Neuron (in vitro differentiated cells): Measurements from ENCODE around the gene ITPKC.
"Not testable (repeated sequence)": the region's sequence is repeated elsewhere in the genome, so short reads cannot be mapped to it uniquely, and the experiment has no call there.

Experiments
- H2AFZ ChIP-seq: one replicate; pipeline ENCODE4 v1.6.1; 2013; ENCODE audit warnings: low read depth, mild to moderate bottlenecking, inconsistent platforms, low read length, moderate library complexity
- H3K27me3 ChIP-seq: one replicate; pipeline ENCODE4 v1.6.1; 2013; ENCODE audit warnings: low read length; ENCODE audit not compliant: insufficient read depth
- H3K36me3 ChIP-seq: one replicate; pipeline ENCODE4 v1.6.1; 2013; ENCODE audit warnings: low read length; ENCODE audit not compliant: insufficient read depth
- H3K4me1 ChIP-seq: one replicate; pipeline ENCODE4 v1.6.1; 2013; ENCODE audit warnings: low read length; ENCODE audit not compliant: insufficient read depth
- H3K4me3 ChIP-seq: 2 replicates; pipeline ENCODE4 v1.5.1; 2013; ENCODE audit warnings: mild to moderate bottlenecking, low read length, moderate library complexity
- H3K9me3 ChIP-seq: one replicate; pipeline ENCODE4 v1.6.1; 2013; ENCODE audit warnings: low read length

Gene ITPKC

GRCh38 chr19:40759352-40759751 lies 42.4 kb downstream of the ITPKC start:
- Histone ChIP-seq H3K9me3 (no peaks in the 10 kb centered on the region), H3K4me3 (no peak overlapping the region), H3K4me1 (peaks cover 1% of the 10 kb centered on the region), H3K36me3 (peaks cover 89% of the 10 kb centered on the region), H3K27me3 (no peaks in the 10 kb centered on the region), H2AFZ (no peak overlapping the region)

- Histone ChIP-seq H3K36me3 (peaks cover 78% of the 10 kb centered on the region), H2AFZ (no peak overlapping the region), H3K9me3 (no peaks in the 10 kb centered on the region), H3K27me3 (no peaks in the 10 kb centered on the region), H3K4me1 (no peaks in the 10 kb centered on the region), H3K4me3 (no peak overlapping the region)
These were observed 46.0 kb downstream of the ITPKC start for GRCh38 chr19:40762754-40763470.

GRCh38 chr19:40763526-40763925 lies 46.6 kb downstream of the ITPKC start:
- Histone ChIP-seq H3K27me3 (no peaks in the 10 kb centered on the region), H2AFZ (no peak overlapping the region), H3K4me3 (no peak overlapping the region), H3K4me1 (no peaks in the 10 kb centered on the region), H3K9me3 (no peaks in the 10 kb centered on the region), H3K36me3 (peaks cover 73% of the 10 kb centered on the region)

DNA sequence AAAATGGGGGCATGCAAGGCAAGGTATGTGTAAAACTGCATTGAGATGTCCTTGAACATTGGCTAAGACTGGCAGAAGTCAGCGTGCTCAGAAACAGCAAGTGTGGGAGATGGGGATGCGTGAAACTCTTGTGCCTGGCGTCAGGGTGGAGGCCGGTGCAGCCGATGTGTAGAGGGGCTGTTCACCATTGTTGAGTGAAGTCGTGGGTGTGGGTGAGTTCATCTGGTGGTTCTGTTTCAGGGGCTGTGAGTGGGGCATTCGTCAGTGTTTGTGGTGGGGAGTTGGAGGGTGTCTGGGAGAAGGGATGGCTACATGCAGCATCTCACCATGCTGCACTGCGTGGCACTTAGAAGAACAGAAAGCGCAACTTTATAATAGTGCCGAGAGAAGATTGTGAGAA lies 47.1 kb downstream of the ITPKC start:
- no peaks in the 10 kb centered on the region for H3K27me3 ChIP-seq
- H3K36me3 ChIP-seq: peaks cover 77% of the 10 kb centered on the region
- no peaks in the 10 kb centered on the region for H3K9me3 ChIP-seq
- no peaks in the 10 kb centered on the region for H3K4me1 ChIP-seq
- H3K4me3 ChIP-seq: no peak overlapping the region
- no peak overlapping the region for H2AFZ ChIP-seq

DNA sequence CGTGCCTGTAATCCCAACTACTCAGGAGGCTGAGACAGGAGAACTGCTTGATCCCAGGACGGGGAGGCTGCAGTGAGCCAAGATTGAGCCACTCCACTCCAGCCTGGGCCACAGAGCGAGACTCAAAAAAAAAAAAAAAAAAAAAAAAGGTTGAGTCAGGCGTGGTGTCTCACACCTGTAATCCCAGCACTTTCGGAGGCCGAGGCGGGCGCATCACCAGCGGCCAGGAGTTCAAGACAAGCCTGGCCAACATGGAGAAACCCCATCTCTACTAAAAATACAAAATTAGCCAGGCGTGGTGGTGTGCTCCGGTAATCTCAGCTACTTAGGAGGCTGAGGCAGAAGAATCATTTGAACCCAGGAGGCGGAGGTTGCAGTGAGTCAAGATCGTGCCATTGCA lies 49.5 kb downstream of the ITPKC start:
- not testable (repeated sequence) for H3K4me3 ChIP-seq, H3K4me1 ChIP-seq, H2AFZ ChIP-seq, H3K9me3 ChIP-seq, H3K27me3 ChIP-seq
- H3K36me3 ChIP-seq: peaks cover 57% of the 10 kb centered on the region

DNA sequence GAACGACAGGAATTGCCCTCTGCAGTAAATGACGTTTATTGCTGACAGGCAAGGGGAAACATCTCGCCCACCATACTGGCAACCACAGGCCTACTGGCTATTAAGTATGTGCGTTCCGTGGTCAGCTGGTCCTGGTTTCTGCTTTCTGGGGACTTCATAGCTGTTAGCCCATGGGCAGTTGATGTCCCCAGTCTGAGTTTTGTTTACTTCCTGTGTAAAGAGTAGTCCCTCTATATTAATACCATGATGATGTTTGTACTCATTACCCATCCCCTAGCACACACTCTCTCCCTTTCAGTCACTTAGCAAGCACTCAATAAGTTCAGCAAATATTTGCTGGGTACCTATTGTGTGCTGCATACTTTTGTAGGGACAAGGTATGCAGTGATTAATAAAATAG lies 52.0 kb downstream of the ITPKC start:
- Histone ChIP-seq H3K4me1 (no peaks in the 10 kb centered on the region), H3K27me3 (no peaks in the 10 kb centered on the region), H3K36me3 (peaks cover 33% of the 10 kb centered on the region), H3K9me3 (no peaks in the 10 kb centered on the region), H2AFZ (no peak overlapping the region), H3K4me3 (no peak overlapping the region)

GRCh38 chr19:40771101-40771862 lies 54.4 kb downstream of the ITPKC start:
- not testable (repeated sequence) for H2AFZ ChIP-seq, H3K9me3 ChIP-seq, H3K4me1 ChIP-seq, H3K27me3 ChIP-seq, H3K4me3 ChIP-seq, H3K36me3 ChIP-seq

DNA sequence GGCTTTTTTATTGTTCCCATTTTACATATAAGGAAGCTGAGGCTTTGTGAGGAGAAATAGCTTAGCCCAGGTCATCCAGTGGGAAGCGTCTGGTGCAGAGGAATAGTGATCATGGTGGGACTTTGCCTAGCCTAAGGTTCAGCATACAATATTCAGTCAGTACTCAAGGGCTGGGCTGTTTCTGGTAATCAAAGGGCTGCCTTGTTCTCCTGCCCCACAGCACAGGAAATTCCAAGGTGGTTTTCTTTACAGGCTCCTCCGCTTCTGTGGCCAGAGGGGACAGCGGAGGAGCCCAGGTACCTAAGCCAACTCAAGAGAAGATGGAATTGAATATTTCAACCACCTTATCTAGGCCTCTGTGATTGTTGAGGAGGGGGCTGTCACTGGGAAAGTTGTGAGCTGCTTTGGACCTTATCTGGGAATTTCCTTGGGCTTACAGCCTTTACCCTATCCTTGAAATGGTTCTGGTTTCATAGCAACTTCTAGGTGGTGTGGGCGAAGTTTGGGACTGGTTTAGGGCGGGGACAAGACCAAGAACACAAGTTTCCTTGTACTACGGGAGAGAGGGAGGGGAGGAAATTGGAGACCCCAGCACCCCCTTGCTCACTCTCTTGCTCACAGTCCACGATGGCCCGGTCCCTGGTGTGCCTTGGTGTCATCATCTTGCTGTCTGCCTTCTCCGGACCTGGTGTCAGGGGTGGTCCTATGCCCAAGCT lies 58.2 kb downstream of the ITPKC start, which contains the start of gene MIA:
TSS of gene MIA (plus strand) at position 606 of the 716 bp plus-strand sequence. CDS start at position 628, 22 bp downstream.
- H2AFZ ChIP-seq: no peak within 1 kb of the TSS
- H3K4me3 ChIP-seq: no peak within 1 kb of the TSS
- no peaks in the 10 kb centered on the region for H3K27me3 ChIP-seq
- H3K9me3 ChIP-seq: no peaks in the 10 kb centered on the region
- peaks cover 12% of the 10 kb centered on the region for H3K4me1 ChIP-seq
- H3K36me3 ChIP-seq: no peaks in the 10 kb centered on the region

DNA sequence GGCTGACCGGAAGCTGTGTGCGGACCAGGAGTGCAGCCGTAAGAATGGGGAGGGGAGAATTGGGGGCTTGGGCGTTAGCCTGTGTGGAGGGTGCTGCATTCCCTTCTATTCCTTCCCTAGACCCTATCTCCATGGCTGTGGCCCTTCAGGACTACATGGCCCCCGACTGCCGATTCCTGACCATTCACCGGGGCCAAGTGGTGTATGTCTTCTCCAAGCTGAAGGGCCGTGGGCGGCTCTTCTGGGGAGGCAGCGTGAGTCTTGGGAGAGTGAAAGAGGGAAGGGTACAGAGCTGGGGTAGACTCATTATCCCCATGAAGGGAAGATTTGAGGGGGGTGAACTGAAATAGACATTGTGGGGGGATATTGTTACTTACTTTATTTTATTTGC lies 58.7 kb downstream of the ITPKC start:
- H2AFZ ChIP-seq: no peak overlapping the region
- no peaks in the 10 kb centered on the region for H3K36me3 ChIP-seq
- H3K4me1 ChIP-seq: peaks cover 12% of the 10 kb centered on the region
- no peaks in the 10 kb centered on the region for H3K27me3 ChIP-seq
- H3K4me3 ChIP-seq: no peak overlapping the region
- H3K9me3 ChIP-seq: no peaks in the 10 kb centered on the region

GRCh38 chr19:40776364-40776763 lies 59.5 kb downstream of the ITPKC start:
- no peaks in the 10 kb centered on the region for H3K9me3 ChIP-seq
- H3K4me1 ChIP-seq: peaks cover 12% of the 10 kb centered on the region
- H3K4me3 ChIP-seq: no peak overlapping the region
- no peaks in the 10 kb centered on the region for H3K27me3 ChIP-seq
- H3K36me3 ChIP-seq: no peaks in the 10 kb centered on the region
- H2AFZ ChIP-seq: no peak overlapping the region

GRCh38 chr19:40776932-40777644 lies 60.2 kb downstream of the ITPKC start:
- peak overlapping the region; percentile 1 for H2AFZ ChIP-seq
- peaks cover 12% of the 10 kb centered on the region for H3K4me1 ChIP-seq
- no peaks in the 10 kb centered on the region for H3K36me3 ChIP-seq
- no peaks in the 10 kb centered on the region for H3K27me3 ChIP-seq
- peak overlapping the region; percentile 50 for H3K4me3 ChIP-seq
- no peaks in the 10 kb centered on the region for H3K9me3 ChIP-seq

GRCh38 chr19:40777645-40777936 lies 60.7 kb downstream of the ITPKC start:
- no peaks in the 10 kb centered on the region for H3K27me3 ChIP-seq
- peaks cover 12% of the 10 kb centered on the region for H3K4me1 ChIP-seq

More at GRCh38 chr19:40777645-40777936, 60.7 kb downstream of the ITPKC start:
- Histone ChIP-seq H3K9me3 (no peaks in the 10 kb centered on the region), H3K36me3 (no peaks in the 10 kb centered on the region), H3K4me3 (peak overlapping the region; percentile 50), H2AFZ (peak overlapping the region; percentile 1)
